H9 (cell line): Measurements from ENCODE around the gene LHFPL2. TPM values are rescaled to one million over a fixed set of nuclear protein-coding genes. Genes with fewer than 3 reads are reported as not detected.

ENCODE experiments used
- DNase-seq: peaks from one replicate; pipeline ENCODE4 v3.0.0-alpha.2; 2017
- H2AFZ ChIP-seq: one replicate; pipeline ENCODE4 v1.6.1; 2013; ENCODE audit warnings: mild to moderate bottlenecking, low read length, control low read depth, moderate library complexity
- H2AK5ac ChIP-seq: 2 replicates; pipeline ENCODE4 v1.6.1; 2013; ENCODE audit warnings: low read length, control low read depth, mixed read lengths; ENCODE audit not compliant: insufficient read length
- H2BK120ac ChIP-seq: one replicate; pipeline ENCODE4 v1.6.1; 2013; ENCODE audit warnings: low read depth, mild to moderate bottlenecking, low read length, control low read depth, inconsistent platforms; ENCODE audit not compliant: poor library complexity, severe bottlenecking
- H2BK12ac ChIP-seq: 2 replicates; pipeline ENCODE4 v1.6.1; 2013; ENCODE audit warnings: low read length, control low read depth, mixed read lengths, low read depth; ENCODE audit not compliant: insufficient read length
- H2BK15ac ChIP-seq: 2 replicates; pipeline ENCODE4 v1.6.1; 2013; ENCODE audit warnings: low read depth, low read length, control low read depth
- H2BK20ac ChIP-seq: one replicate; pipeline ENCODE4 v1.6.1; 2013; ENCODE audit warnings: low read depth, mild to moderate bottlenecking, low read length, control low read depth, inconsistent platforms; ENCODE audit not compliant: poor library complexity, severe bottlenecking
- H2BK5ac ChIP-seq: 2 replicates; pipeline ENCODE4 v1.6.1; 2013; ENCODE audit warnings: low read length, control low read depth, mixed read lengths; ENCODE audit not compliant: insufficient read length
- H3K14ac ChIP-seq: 2 replicates; pipeline ENCODE4 v1.6.1; 2013; ENCODE audit warnings: low read length, control low read depth; ENCODE audit not compliant: insufficient read depth
- H3K18ac ChIP-seq: 2 replicates; pipeline ENCODE4 v1.6.1; 2013; ENCODE audit warnings: low read depth, mild to moderate bottlenecking, mixed read lengths, low read length, control low read depth; ENCODE audit not compliant: insufficient read length
- H3K23ac ChIP-seq: 2 replicates; pipeline ENCODE4 v1.6.1; 2013; ENCODE audit warnings: low read length, control low read depth, mixed read lengths, low read depth; ENCODE audit not compliant: insufficient read length
- H3K23me2 ChIP-seq: 2 replicates; pipeline ENCODE4 v1.6.1; 2013; ENCODE audit warnings: low read depth, mild to moderate bottlenecking, mixed read lengths, low read length, control low read depth; ENCODE audit not compliant: insufficient read length, poor library complexity, severe bottlenecking
- H3K27ac ChIP-seq: 2 replicates; pipeline ENCODE4 v1.5.1; 2013; ENCODE audit warnings: low read length, control low read depth, mixed read lengths, low read depth; ENCODE audit not compliant: insufficient read length
- H3K27me3 ChIP-seq: 2 replicates; pipeline ENCODE4 v1.6.1; 2013; ENCODE audit warnings: low read length, control low read depth, inconsistent platforms; ENCODE audit not compliant: insufficient read depth
- H3K4ac ChIP-seq: 2 replicates; pipeline ENCODE4 v1.6.1; 2013; ENCODE audit warnings: low read depth, mild to moderate bottlenecking, control low read depth, inconsistent platforms, low read length, moderate library complexity
- H3K4me1 ChIP-seq: 2 replicates; pipeline ENCODE4 v1.6.1; 2013; ENCODE audit warnings: low read length, control low read depth, inconsistent platforms; ENCODE audit not compliant: insufficient read depth
- H3K4me2 ChIP-seq: 2 replicates; pipeline ENCODE4 v1.6.1; 2013; ENCODE audit warnings: low read length, control low read depth, mixed read lengths; ENCODE audit not compliant: insufficient read length, insufficient read depth
- H3K56ac ChIP-seq: 2 replicates; pipeline ENCODE4 v1.6.1; 2013; ENCODE audit warnings: low read depth, mild to moderate bottlenecking, mixed read lengths, low read length, control low read depth; ENCODE audit not compliant: insufficient read length
- H3K79me1 ChIP-seq: 2 replicates; pipeline ENCODE4 v1.6.1; 2013; ENCODE audit warnings: low read depth, mild to moderate bottlenecking, moderate library complexity, low read length, control low read depth, inconsistent platforms; ENCODE audit not compliant: insufficient read depth, poor library complexity, severe bottlenecking
- H3K79me2 ChIP-seq: 2 replicates; pipeline ENCODE4 v1.6.1; 2013; ENCODE audit warnings: low read length, control low read depth, inconsistent platforms; ENCODE audit not compliant: insufficient read depth
- H3K9ac ChIP-seq: 2 replicates; pipeline ENCODE4 v1.6.1; 2013; ENCODE audit warnings: low read length, control low read depth, mixed read lengths; ENCODE audit not compliant: insufficient read length; ENCODE audit errors: extremely low read depth
- H3K9me3 ChIP-seq: one replicate; pipeline ENCODE4 v1.6.1; 2013; ENCODE audit warnings: low read depth, low read length, inconsistent platforms; ENCODE audit not compliant: control insufficient read depth
- H3T11ph ChIP-seq: one replicate; pipeline ENCODE4 v1.6.1; 2013; ENCODE audit warnings: mild to moderate bottlenecking, low read length, control low read depth, inconsistent platforms
- H4K20me1 ChIP-seq: one replicate; pipeline ENCODE4 v1.6.1; 2013; ENCODE audit not compliant: control insufficient read depth, insufficient read length, insufficient read depth
- H4K5ac ChIP-seq: 2 replicates; pipeline ENCODE4 v1.6.1; 2013; ENCODE audit warnings: low read depth, mild to moderate bottlenecking, mixed read lengths, low read length, control low read depth; ENCODE audit not compliant: insufficient read length
- H4K8ac ChIP-seq: replicated peaks from 2 replicates; pipeline ENCODE4 v1.6.1; 2013; ENCODE audit warnings: low read length, control low read depth, mixed read lengths, low read depth; ENCODE audit not compliant: insufficient read length
- H4K91ac ChIP-seq: 2 replicates; pipeline ENCODE4 v1.6.1; 2013; ENCODE audit warnings: low read depth, mild to moderate bottlenecking, moderate library complexity, mixed read lengths, low read length, control low read depth; ENCODE audit not compliant: insufficient read length
- H3K27ac Mint-ChIP-seq, 3 experiments: 2 replicates in 2 of 3; 3 replicates in 1 of 3; pipeline ENCODE4 v1.8.0; 2020 to 2021; ENCODE audit warnings: mixed read lengths in 3 of 3, mild to moderate bottlenecking in 1 of 3, moderate library complexity in 1 of 3
- H3K27me3 Mint-ChIP-seq: 2 replicates; pipeline ENCODE4 v1.8.0; 2021; ENCODE audit warnings: low read depth, mild to moderate bottlenecking, moderate library complexity, mixed read lengths
- H3K36me3 Mint-ChIP-seq, 3 experiments: 2 replicates in 2 of 3; 3 replicates in 1 of 3; pipeline ENCODE4 v1.8.0; 2020 to 2021; ENCODE audit warnings: low read depth in 3 of 3, mixed read lengths in 3 of 3; ENCODE audit not compliant: insufficient read depth in 1 of 3
- H3K4me1 Mint-ChIP-seq, 2 experiments: 2 replicates each; pipeline ENCODE4 v1.8.0; 2020; ENCODE audit warnings: mixed read lengths in 2 of 2
- H3K4me3 Mint-ChIP-seq, 2 experiments: 2 replicates in 1 of 2; 3 replicates in 1 of 2; pipeline ENCODE4 v1.8.0; 2020 to 2021; ENCODE audit warnings: mild to moderate bottlenecking in 2 of 2, mixed read lengths in 2 of 2, moderate library complexity in 1 of 2
- H3K9me3 Mint-ChIP-seq, 2 experiments: 2 replicates in 1 of 2; 3 replicates in 1 of 2; pipeline ENCODE4 v1.8.0; 2020; ENCODE audit warnings: mild to moderate bottlenecking in 2 of 2, mixed read lengths in 2 of 2, moderate library complexity in 1 of 2
- CTCF ChIP-seq: fragments of 200-600 bp; sonication (generic); conservative IDR thresholded peaks from 3 replicates; pipeline ENCODE4 v1.8.0; 2021; ENCODE audit warnings: antibody characterized with exemption, mild to moderate bottlenecking
- WGBS: extraction: QIAGEN DNeasy Blood & Tissue Kit; methylation state at CpG from one replicate; pipeline ENCODE4 v1.1.7; 2013; ENCODE audit warnings: missing lambda C conversion rate, low lambda C conversion rate, mixed read lengths; ENCODE audit not compliant: insufficient read length; ENCODE audit errors: extremely low coverage; 5-methylcytosine and 5-hydroxymethylcytosine counted together
- total RNA-seq: library from RNA; stranded (reverse); gene quantifications from 2 replicates; pipeline ENCODE4 v1.2.1, GENCODE V29; 2021

Gene LHFPL2
- total RNA-seq, 1 experiment from 2014 or later: 26.3 TPM

- no peak for DNase-seq
- Histone ChIP-seq H3K9ac (no peak overlapping the region), H4K20me1 (no peaks in the 10 kb centered on the region), H3K79me1 (no peaks in the 10 kb centered on the region), H3K18ac (no peak overlapping the region), H2BK12ac (no peak overlapping the region), H3T11ph (no peak overlapping the region), H3K79me2 (no peaks in the 10 kb centered on the region), H2AFZ (no peak overlapping the region), H4K91ac (no peak overlapping the region), H4K8ac (no peak overlapping the region), H3K9me3 (no peaks in the 10 kb centered on the region), H3K4me2 (no peak overlapping the region), H3K56ac (no peak overlapping the region), H3K4ac (no peak overlapping the region), H2BK15ac (no peak overlapping the region), H3K23me2 (no peaks in the 10 kb centered on the region), H2BK20ac (no peak overlapping the region), H4K5ac (no peak overlapping the region), H3K14ac (no peak overlapping the region), H3K27ac (no peak overlapping the region), H2BK120ac (no peak overlapping the region), H3K4me1 (peaks cover 1% of the 10 kb centered on the region; the same call in 1 of the 2 replicates), H3K23ac (no peak overlapping the region), H2BK5ac (no peak overlapping the region), H2AK5ac (no peak overlapping the region), H3K27me3 (no peaks in the 10 kb centered on the region)
- Mint-ChIP-seq H3K27me3 (no peaks in the 10 kb centered on the region), H3K4me1 (peaks cover 7 to 11% of the 10 kb centered on the region in 2 experiments), H3K4me3 (no peak overlapping the region), H3K27ac (no peak overlapping the region), H3K9me3 (no peaks in the 10 kb centered on the region; a peak in 1 of 5 replicates), H3K36me3 (no peaks in the 10 kb centered on the region)
- no CpG with 5 or more reads among the region's 1 CpG for WGBS
- TF ChIP-seq CTCF: no peak
These were observed 11.8 kb upstream of the LHFPL2 start for GRCh38 chr5:78660401-78660800.
